ENCODE data around the gene APOL5. TPM values are rescaled to one million over a fixed set of nuclear protein-coding genes. Genes with fewer than 3 reads are reported as not detected.
"Not testable (repeated sequence)": the region's sequence is repeated elsewhere in the genome, so short reads cannot be mapped to it uniquely, and the experiment has no call there.

Gene APOL5
- total and polyA plus RNA-seq, 10 of the 15 experiments (the other 5 are each of a cell fraction or from before 2014, with no cell fraction given) = not detected

DNA sequence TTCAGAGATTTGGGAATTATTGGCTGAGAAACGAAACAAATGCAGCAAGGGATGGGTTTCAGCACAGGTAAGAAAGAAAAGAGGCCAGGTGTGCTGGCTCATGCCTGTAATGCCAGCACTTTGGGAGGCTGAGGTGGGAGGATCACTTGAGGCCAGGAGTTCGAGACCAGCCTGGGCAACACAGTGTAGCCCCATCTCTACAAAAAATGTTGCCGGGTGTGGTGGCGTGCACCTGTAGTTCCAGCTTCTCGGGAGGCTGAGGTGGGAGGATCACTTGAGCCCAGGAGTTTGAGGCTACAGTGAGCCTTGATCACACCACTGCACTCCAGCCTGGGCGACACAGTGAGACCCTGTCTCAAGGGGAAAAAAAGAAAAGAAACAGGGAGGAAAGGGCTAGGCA, 20.2 kb downstream of the APOL5 start:
- POLR2A ChIA-PET; CTCF ChIA-PET; H3K9me3 ChIP-seq (replicated peaks; ENCODE audit: control insufficient read depth, insufficient read depth, low read length); H3K36me3 ChIP-seq (ENCODE audit: control insufficient read depth in 2 of 2, insufficient read depth in 2 of 2, low read length in 1 of 2); DNase-seq (ENCODE audit: low read depth, low spot score); FAIRE-seq; H3K27ac ChIP-seq (ENCODE audit: control insufficient read depth, insufficient read depth); H2AFZ ChIP-seq (ENCODE audit: control insufficient read depth, low read depth, low read length); H4K20me1 ChIP-seq (ENCODE audit: control insufficient read depth, insufficient read depth); RAD21 ChIA-PET (ENCODE audit: unreplicated experiment); H3K9ac ChIP-seq (ENCODE audit: control insufficient read depth, insufficient read depth, low read length); H3K4me2 ChIP-seq (ENCODE audit: control insufficient read depth, insufficient read depth); SMC1A ChIA-PET (ENCODE audit: uncharacterized antibody, unreplicated experiment); BruUV-seq (replicated peaks); H3K4me1 ChIP-seq (ENCODE audit: control insufficient read depth, insufficient read depth, low read length); in situ Hi-C loops (cut with MboI); H3K79me2 ChIP-seq (ENCODE audit: control insufficient read depth, insufficient read depth, low read length); H3K4me3 ChIP-seq; H3K27me3 ChIP-seq (replicated peaks in 1 of 2; ENCODE audit: control insufficient read depth in 2 of 2, insufficient read depth in 2 of 2, low read length in 1 of 2); ATAC-seq; intact Hi-C loops (cut with micrococcal nuclease; ENCODE audit: unreplicated experiment): not testable (repeated sequence)
- 30% methylated on average over 6 of the region's 6 CpGs for WGBS (ENCODE audit: insufficient coverage, insufficient replicate concordance, low lambda C conversion rate, missing lambda C conversion rate)

- FAIRE-seq = no peak
- Histone ChIP-seq H3K4me2 (ENCODE audit: control insufficient read depth, insufficient read depth) (no peak overlapping the region), H3K79me2 (ENCODE audit: control insufficient read depth, insufficient read depth, low read length) (no peaks in the 10 kb centered on the region), H3K9ac (ENCODE audit: control insufficient read depth, insufficient read depth, low read length) (no peak overlapping the region), H4K20me1 (ENCODE audit: control insufficient read depth, insufficient read depth) (no peaks in the 10 kb centered on the region), H3K4me3 (no peak overlapping the region), H3K27ac (ENCODE audit: control insufficient read depth, insufficient read depth) (no peak overlapping the region), H3K9me3 (replicated peaks; ENCODE audit: control insufficient read depth, insufficient read depth, low read length) (no peaks in the 10 kb centered on the region), H2AFZ (ENCODE audit: control insufficient read depth, low read depth, low read length) (no peak overlapping the region), H3K4me1 (ENCODE audit: control insufficient read depth, insufficient read depth, low read length) (no peaks in the 10 kb centered on the region), H3K36me3 (ENCODE audit: control insufficient read depth in 2 of 2, insufficient read depth in 2 of 2, low read length in 1 of 2) (no peaks in the 10 kb centered on the region), H3K27me3 (replicated peaks in 1 of 2; ENCODE audit: control insufficient read depth in 2 of 2, insufficient read depth in 2 of 2, low read length in 1 of 2) (peaks cover 0 to 6% of the 10 kb centered on the region in 2 experiments)
- RAD21 ChIA-PET (ENCODE audit: unreplicated experiment) = no interaction called here
- peak; percentile 55 for ATAC-seq
- BruUV-seq (replicated peaks) = no TSS peak
- WGBS (ENCODE audit: insufficient coverage, insufficient replicate concordance, low lambda C conversion rate, missing lambda C conversion rate) = 48% methylated on average over 12 of the region's 12 CpGs
- intact Hi-C loops (cut with micrococcal nuclease; ENCODE audit: unreplicated experiment) = no loop called here
- in situ Hi-C loops (cut with MboI) = no loop called here
- TF ChIP-seq LARP7 (IDR thresholded peaks at IDR 0.05) = no peak
- no peak for TF ChIP-seq NFYB (IDR thresholded peaks at IDR 0.05; ENCODE audit: insufficient read depth, low read depth, low read length)
- TF ChIP-seq FOXK2 (IDR thresholded peaks at IDR 0.05) = no peak
- TF ChIP-seq ZNF217 (IDR thresholded peaks at IDR 0.05) = no peak
- no peak for TF ChIP-seq SREBF2 (IDR thresholded peaks at IDR 0.05; ENCODE audit: low read length)
- TF ChIP-seq JUND (IDR thresholded peaks at IDR 0.05; ENCODE audit: low read depth, low read length) = no peak
- no peak for TF ChIP-seq EGR1 (IDR thresholded peaks at IDR 0.05; ENCODE audit: borderline replicate concordance in 1 of 2, low read depth in 2 of 2, low read length in 2 of 2)
- no peak for TF ChIP-seq SPI1 (IDR thresholded peaks at IDR 0.05; ENCODE audit: borderline replicate concordance, insufficient read depth, low read depth, low read length)
- TF ChIP-seq, protein P1, sequence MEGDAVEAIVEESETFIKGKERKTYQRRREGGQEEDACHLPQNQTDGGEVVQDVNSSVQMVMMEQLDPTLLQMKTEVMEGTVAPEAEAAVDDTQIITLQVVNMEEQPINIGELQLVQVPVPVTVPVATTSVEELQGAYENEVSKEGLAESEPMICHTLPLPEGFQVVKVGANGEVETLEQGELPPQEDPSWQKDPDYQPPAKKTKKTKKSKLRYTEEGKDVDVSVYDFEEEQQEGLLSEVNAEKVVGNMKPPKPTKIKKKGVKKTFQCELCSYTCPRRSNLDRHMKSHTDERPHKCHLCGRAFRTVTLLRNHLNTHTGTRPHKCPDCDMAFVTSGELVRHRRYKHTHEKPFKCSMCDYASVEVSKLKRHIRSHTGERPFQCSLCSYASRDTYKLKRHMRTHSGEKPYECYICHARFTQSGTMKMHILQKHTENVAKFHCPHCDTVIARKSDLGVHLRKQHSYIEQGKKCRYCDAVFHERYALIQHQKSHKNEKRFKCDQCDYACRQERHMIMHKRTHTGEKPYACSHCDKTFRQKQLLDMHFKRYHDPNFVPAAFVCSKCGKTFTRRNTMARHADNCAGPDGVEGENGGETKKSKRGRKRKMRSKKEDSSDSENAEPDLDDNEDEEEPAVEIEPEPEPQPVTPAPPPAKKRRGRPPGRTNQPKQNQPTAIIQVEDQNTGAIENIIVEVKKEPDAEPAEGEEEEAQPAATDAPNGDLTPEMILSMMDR (IDR thresholded peaks at IDR 0.05 in 2 of 3, conservative IDR thresholded peaks at IDR 0.05 in 1 of 3; ENCODE audit: control insufficient read depth in 2 of 3, extremely low read depth in 1 of 3, insufficient read depth in 1 of 3, low read depth in 3 of 3, low read length in 3 of 3) = no peak; a peak in 1 of 6 replicates
- no peak for TF ChIP-seq PAX8 (IDR thresholded peaks at IDR 0.05)
- no peak for TF ChIP-seq RAD21 (IDR thresholded peaks at IDR 0.05; ENCODE audit: insufficient read depth, low read depth, low read length)
- TF ChIP-seq SKIL (IDR thresholded peaks at IDR 0.05; ENCODE audit: low read depth, poor library complexity, severe bottlenecking) = no peak
- CTCF ChIA-PET = interaction anchor here (1.0 to 4.2 kb wide), 2 partner anchors 12 to 108 kb away, joined by 3 to 11 read pairs; no protein-coding TSS in a partner anchor
- DNase-seq (ENCODE audit: low read depth, low spot score) = no peak
- SMC1A ChIA-PET (ENCODE audit: uncharacterized antibody, unreplicated experiment) = interaction anchor here (1.3 to 1.5 kb wide), 2 partner anchors 102 to 108 kb away, joined by 3 read pairs; no protein-coding TSS in a partner anchor
- POLR2A ChIA-PET = no interaction called here
These were observed 21.6 kb downstream of the APOL5 start for GRCh38 chr22:35739076-35739930.

Measured in GM12878 (cell line).